GM21576 (cell line): Measurements from ENCODE around the gene MT1A.
"Not testable (repeated sequence)": the region's sequence is repeated elsewhere in the genome, so short reads cannot be mapped to it uniquely, and the experiment has no call there.

Experiments used
- ATAC-seq: cut with Tn5 transposase; IDR thresholded peaks from one replicate; pipeline ENCODE4 v1.9.1; 2021; ENCODE audit warnings: mild to moderate bottlenecking, moderate library complexity; ENCODE audit not compliant: unreplicated experiment

The MT1A gene

GRCh38 chr16:56610017-56610608 lies 28.4 kb upstream of the MT1A start:
- ATAC-seq: no peak

GRCh38 chr16:56610609-56611111 lies 27.8 kb upstream of the MT1A start:
- ATAC-seq: no peak

GRCh38 chr16:56611281-56611833 lies 27.1 kb upstream of the MT1A start:
- ATAC-seq: no peak

DNA sequence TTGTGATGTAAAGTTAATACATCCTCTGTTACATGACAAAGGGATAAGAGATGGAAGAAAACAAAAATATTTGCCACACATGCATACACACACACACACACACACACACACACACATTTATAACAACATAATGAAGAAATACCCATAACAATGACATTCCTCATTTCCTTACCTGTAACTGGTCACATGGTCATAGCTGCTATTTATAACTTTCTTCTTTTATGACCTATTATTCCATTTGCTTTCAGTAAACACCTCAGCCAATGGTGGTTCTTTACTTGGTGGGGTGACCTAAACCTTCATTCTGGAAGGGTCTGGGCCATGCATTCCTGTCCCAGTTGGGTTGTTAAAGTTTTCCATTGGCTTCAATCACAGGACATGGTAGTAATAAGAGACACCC lies 24.8 kb upstream of the MT1A start:
- no peak for ATAC-seq

DNA sequence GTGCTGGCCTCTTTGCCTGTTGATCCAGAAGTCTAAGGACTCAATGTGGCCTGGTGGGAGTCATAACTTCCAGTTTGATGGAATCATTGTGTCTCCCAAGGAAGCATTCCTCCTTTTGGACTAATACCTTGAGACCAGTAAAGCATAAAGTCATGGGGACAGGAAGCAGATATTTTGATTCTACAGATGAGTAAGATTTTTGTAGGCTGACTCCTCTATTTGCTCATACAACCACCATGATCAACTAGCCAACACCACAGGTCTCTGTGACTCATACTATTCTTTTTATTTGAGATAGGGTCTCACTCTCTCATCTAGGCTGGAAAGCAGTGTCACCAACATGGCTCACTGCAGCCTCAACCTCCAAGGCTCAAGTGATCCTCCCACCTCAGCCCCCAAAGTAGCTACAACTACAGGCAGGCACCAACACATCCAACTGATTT lies 23.9 kb upstream of the MT1A start:
- no peak for ATAC-seq

DNA sequence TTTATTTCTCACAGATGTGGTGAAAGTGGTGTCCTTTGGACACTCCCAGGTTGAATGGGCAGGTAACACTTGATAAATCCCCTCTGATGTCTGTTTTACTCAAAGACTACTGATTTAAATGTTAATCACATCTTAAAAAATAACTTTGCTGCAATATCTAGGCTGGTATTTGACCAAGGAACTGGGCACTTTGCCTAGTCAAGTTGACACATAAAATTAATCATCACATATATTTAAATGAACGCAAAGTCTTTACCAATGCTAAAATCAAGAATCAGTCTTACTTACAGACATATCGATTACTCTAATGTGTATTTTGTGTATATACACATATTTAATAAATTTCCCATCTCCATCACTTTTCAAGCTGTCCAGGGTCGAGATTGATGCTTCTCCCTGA lies 23.1 kb upstream of the MT1A start:
- ATAC-seq: no peak

DNA sequence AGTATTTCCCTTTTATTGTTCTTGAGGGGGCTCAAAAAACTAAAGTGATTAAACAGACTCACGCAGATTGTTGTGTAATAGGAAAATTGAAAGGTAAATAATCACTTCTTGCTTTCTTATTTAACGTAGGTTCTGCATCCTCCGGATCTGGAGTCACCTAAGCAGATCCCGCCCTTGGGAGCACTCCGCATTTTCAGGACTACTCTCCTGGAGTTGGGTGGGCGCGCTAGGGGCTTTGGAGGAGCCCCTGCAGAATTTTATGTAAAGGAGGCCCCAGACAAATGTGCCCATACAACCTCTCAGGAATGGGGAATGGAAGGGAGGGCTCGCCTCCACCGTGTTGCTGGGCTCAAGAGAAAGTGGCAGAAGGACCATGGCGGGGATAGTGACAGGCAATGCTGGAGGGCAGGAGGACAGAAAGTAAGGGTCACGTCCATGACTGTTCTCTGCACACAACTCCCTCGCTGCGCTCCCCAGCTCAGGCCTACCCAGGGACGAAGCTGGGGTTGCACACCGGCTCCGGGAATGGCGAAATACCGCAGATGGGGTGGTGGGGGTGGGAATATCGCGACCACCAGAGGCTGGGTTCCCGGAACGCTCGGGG lies 21.8 kb upstream of the MT1A start:
- ATAC-seq: no peak

DNA sequence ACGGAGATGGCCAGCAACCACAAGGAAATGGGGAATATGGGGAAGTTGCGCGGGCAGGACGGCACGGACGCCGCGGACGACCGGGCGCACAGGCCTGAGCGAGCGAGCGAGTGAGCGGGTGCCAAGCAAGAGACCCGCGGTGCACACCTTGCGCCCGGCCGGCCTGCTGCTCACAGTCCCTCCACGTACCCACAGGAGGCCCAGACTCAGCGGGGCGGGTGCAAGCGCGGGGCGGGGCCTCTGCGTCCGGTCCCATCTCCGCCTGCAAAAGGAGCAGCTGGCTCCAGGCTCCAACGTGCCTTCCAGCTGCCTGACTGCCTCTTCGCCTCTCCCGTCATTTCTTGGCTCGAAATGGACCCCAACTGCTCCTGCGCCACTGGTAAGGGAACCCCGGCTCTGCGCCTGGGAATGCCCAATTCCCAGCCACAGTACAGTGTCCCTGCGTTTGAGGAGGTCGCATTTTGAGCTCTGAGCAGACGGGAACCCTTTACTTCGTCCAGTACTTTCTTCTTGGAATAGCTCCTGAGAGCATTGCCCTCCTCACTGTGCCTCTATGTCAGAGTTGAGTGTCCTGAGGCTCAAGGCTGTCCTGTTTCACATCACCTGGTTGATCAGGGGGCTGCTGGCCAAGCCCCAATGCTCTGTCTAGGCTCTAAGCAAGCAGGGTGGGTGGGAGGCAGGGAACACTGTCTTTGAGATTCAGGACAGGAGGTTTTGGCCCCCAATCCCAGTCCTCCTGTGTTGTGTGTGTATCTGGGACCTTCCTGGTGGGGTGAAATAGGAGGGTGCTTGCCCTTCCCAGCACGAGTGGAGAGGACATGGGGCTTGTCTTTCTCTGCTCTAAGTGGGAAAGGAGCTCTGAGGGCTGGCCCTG lies 21.0 kb upstream of the MT1A start:
- no peak for ATAC-seq

DNA sequence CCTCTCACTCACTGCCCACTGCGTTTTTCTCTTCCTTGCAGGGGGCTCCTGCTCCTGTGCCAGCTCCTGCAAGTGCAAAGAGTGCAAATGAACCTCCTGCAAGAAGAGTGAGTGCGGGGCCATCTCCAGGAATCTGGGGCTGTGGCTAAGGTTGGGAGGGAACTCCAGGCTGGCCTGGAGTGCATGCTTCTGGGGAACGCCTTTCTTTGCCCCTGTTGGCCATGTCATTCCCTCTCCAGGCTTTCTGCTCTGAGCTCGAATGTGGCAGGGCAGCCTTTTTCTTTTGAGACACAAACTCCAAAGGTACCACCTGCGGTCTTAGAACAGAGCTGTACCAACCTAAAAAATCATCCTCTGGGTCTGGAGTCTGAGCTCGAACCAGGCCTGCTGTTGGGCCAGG lies 20.3 kb upstream of the MT1A start:
- no peak for ATAC-seq

GRCh38 chr16:56620339-56620897 lies 18.0 kb upstream of the MT1A start:
- ATAC-seq: no peak

- not testable (repeated sequence) for ATAC-seq
These were observed 16.6 kb upstream of the MT1A start for GRCh38 chr16:56621665-56622445.

- ATAC-seq: not testable (repeated sequence)
These were observed 15.3 kb upstream of the MT1A start for GRCh38 chr16:56623184-56623583.

GRCh38 chr16:56623637-56624036 lies 14.8 kb upstream of the MT1A start:
- no peak for ATAC-seq

GRCh38 chr16:56625140-56625942 lies 13.1 kb upstream of the MT1A start, which contains the start of gene MT1E:
Gene MT1E, plus strand, starts transcription at chr16:56625781. Its CDS starts 71 bp downstream, at chr16:56625852.
- ATAC-seq: no peak

DNA sequence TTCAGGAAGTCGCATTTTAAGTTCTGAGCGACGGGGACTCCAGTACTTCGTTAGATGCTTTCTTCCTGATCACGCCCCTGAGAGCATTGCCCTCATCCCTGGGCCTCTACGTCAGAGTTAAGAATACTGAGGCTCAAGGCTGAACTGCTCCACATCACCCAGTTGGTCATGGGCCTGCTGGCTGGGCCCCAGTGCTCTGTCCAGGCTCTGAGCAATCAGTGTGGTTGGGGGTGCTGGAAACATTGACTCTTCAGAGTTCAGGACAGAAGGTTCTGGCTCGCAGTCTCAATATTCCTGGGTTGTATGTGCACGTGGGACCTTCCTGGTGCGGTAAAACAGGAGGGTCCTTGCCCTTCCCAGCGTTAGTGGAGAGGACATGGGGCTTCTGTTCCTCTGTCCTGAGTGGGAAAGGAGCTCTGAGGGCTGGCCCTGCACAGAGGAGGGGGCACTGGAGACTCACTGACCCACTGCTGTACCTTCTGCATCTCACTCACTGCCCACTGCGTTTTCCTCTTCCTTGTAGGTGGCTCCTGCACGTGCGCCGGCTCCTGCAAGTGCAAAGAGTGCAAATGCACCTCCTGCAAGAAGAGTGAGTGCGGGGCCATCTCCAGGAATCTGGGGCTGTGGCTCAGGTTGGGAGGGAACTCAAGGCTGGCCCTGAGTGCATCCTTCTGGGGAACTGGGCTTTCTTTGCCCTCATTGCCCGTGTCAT lies 12.4 kb upstream of the MT1A start:
- no peak for ATAC-seq

DNA sequence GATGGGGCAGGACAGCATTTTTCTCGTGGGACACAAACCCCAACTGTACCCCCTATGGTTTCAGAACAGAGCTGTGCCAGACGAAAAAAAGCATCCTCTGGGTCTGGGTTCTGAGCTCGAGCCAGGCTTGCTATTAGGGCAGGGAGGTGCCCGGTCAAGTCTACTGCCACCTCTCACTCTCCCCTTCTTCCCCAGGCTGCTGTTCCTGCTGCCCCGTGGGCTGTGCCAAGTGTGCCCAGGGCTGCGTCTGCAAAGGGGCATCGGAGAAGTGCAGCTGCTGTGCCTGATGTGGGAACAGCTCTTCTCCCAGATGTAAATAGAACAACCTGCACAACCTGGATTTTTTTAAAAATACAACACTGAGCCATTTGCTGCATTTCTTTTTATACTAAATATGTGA lies 11.8 kb upstream of the MT1A start:
- no peak for ATAC-seq

DNA sequence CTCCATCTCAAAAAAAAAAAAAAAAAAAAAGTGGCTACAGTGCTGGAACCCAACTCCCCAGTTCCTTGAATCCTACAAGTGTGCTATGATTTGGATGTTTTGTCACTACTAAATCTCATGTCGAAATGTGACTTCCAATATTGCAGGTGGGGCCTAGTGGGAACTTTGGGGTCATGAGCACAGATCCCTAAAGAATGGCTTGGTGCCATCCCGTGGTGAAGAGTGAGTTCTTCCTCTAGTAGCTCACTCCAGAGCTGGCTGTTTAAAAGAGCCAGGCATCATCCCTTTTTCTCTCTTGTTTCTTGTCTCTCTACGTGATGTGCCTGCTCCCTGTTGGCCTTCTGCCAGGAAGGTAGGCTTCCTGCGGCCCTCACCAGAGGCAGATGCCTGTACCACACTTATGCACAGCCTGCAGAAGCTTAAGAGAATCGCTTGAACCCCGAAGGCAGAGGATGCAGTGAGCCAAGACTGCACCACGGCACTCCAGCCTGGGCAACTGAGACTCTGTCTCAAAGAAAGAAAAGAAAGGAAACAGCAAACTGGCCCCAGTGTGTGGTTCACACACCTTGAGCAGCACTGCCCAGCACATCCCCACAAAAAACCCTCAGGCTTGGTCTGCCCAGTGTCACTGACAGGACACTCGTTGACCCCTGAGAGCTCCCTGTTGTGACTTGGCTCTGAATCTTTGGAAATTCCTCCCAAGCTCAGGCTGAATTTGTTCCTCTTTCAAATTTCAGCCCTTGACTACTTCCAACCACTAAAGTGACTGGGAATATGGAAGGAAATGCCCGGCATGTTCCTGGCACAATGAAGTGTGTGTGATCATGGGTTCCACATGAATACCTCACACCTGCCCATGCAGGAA lies 9.7 kb upstream of the MT1A start:
- ATAC-seq: no peak

GRCh38 chr16:56629531-56629930 lies 8.9 kb upstream of the MT1A start:
- ATAC-seq: no peak
